Measurements from ENCODE around the gene NDC1. TPM values are rescaled to one million over a fixed set of nuclear protein-coding genes. Genes with fewer than 3 reads are reported as not detected.

NDC1 gene
- total RNA-seq, 4 donors from 2014 or later, result 6.0 to 15.1 (median 11.9) TPM

DNA sequence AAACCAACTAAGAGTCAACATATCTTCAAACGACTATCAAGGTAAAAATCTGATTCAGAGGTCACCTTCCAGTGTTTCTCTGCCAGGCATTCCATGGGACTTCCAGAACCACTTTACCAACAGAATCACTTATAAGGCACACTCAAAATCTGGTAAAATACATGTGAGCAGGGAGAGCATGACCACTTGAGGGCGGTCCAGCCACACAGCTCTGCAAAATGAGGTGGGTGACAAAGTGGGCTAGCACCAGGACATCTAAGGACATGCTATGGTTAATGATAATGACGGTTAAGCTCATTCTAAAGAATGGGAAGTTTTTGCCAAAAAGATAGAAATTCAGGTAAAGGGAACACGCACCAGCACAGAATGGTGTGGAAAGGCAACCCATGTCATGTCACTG, 74.6 kb downstream of the NDC1 start:
- TF ChIP-seq, protein P1, sequence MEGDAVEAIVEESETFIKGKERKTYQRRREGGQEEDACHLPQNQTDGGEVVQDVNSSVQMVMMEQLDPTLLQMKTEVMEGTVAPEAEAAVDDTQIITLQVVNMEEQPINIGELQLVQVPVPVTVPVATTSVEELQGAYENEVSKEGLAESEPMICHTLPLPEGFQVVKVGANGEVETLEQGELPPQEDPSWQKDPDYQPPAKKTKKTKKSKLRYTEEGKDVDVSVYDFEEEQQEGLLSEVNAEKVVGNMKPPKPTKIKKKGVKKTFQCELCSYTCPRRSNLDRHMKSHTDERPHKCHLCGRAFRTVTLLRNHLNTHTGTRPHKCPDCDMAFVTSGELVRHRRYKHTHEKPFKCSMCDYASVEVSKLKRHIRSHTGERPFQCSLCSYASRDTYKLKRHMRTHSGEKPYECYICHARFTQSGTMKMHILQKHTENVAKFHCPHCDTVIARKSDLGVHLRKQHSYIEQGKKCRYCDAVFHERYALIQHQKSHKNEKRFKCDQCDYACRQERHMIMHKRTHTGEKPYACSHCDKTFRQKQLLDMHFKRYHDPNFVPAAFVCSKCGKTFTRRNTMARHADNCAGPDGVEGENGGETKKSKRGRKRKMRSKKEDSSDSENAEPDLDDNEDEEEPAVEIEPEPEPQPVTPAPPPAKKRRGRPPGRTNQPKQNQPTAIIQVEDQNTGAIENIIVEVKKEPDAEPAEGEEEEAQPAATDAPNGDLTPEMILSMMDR (IDR thresholded peaks at IDR 0.05; ENCODE audit: low read depth), result no peak

- TF ChIP-seq, protein P1 (IDR thresholded peaks at IDR 0.05; ENCODE audit: low read depth), result no peak
Measured at GRCh38 chr1:53755874-53756273, 82.2 kb downstream of the NDC1 start.

DNA sequence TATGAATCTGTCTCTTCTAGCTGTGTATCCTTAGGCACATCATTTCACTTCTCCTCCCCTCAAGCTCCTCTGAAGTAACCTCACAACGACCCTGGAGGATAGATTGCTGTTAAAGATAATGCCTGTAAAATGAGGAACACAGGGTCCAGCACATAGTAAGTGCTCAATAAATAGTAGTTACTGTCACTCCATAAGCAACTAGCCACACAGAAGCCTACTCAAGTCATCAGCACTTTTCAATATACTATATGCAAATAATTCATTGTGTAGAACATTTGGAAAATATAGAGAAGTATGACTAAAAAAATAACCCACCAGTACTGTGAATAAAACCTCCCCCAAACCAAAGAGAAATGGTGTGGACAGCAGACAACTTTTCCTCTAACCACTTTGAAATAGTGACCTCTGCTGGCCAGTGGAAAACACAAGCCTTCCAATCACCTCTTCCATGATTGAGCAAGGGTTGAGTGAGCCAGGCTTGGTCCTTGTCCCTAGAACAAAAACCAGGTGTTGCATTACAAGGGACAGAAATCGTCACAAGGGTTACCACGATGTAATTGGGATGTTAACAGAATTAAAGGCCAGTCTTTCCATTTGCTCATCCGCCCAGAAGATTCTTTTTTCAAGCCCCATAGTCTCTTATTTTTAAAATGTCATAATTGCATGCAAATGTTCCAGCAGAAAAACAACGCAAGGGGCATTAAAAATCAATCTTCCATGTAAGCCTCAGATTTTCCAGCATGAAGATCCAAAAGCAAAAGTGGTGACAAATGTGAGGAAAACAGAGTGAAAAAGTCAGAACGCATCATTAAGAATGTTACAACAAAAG, 83.4 kb downstream of the NDC1 start:
- TF ChIP-seq, protein P1 (IDR thresholded peaks at IDR 0.05; ENCODE audit: low read depth), result no peak

- TF ChIP-seq, protein P1 (IDR thresholded peaks at IDR 0.05; ENCODE audit: low read depth), result no peak
Measured at GRCh38 chr1:53752281-53752680, 85.8 kb downstream of the NDC1 start.

GRCh38 chr1:53747841-53748240, 90.3 kb downstream of the NDC1 start:
- TF ChIP-seq, protein P1 (IDR thresholded peaks at IDR 0.05; ENCODE audit: low read depth), result no peak

DNA sequence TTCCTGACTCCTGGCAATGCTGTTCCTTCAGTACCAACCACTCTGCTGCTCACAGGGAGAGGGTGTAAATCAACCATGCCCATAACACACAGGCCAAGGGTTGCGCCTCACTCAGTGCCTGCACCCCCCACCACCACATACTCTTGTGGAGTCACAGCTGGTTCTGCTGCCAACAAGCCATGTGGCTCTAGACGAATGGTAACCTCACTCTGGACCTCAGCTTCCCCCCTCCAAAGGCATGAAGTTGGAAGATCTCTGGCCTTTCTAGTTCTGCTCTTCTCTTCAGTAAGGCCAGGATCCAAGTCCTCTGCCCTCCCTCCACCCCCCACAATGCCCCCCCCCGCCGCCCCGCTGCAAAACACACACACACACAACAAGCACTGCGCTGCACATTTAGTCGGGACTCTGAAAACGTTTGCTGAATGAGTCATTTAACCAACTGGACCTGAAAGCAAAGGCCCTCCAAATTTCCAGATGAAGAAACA, 97.4 kb downstream of the NDC1 start:
- TF ChIP-seq, protein P1 (IDR thresholded peaks at IDR 0.05; ENCODE audit: low read depth), result no peak

GRCh38 chr1:53739109-53739681, 98.9 kb downstream of the NDC1 start, which contains the start of gene GLIS1:
Gene GLIS1, minus strand, starts transcription at chr1:53739164. Its CDS starts 1,100 bp downstream, at chr1:53738064.
- TF ChIP-seq, protein P1 (IDR thresholded peaks at IDR 0.05; ENCODE audit: low read depth), result no peak

Measured in subcutaneous adipose tissue (tissue), 4 donors.